Cardiac muscle cell (in vitro differentiated cells and primary cell): Measurements from ENCODE around the gene MRPS27. TPM values are rescaled to one million over a fixed set of nuclear protein-coding genes. Genes with fewer than 3 reads are reported as not detected.

Source experiments
- DNase-seq, 2 donors: peaks; one replicate each; pipeline versions ENCODE4 v3.0.0 to v3.0.0-alpha.2; 2010 to 2017; ENCODE audit warnings: low read depth in 1 of 2, low spot score in 1 of 2
- H3K27ac ChIP-seq: fragments of 200-600 bp; sonication (generic); 2 replicates; pipeline ENCODE4 v1.5.1; 2016
- H3K27me3 ChIP-seq: fragments of 200-600 bp; sonication (generic); 2 replicates; pipeline ENCODE4 v1.6.0; 2016; ENCODE audit warnings: control low read depth
- H3K36me3 ChIP-seq: fragments of 200-600 bp; sonication (generic); 2 replicates; pipeline ENCODE4 v1.5.1; 2016; ENCODE audit warnings: control low read depth
- H3K4me1 ChIP-seq: fragments of 200-600 bp; sonication (generic); 2 replicates; pipeline ENCODE4 v1.8.1; 2017; ENCODE audit warnings: low read depth, mild to moderate bottlenecking, mixed run types
- H3K4me3 ChIP-seq: fragments of 200-600 bp; sonication (generic); 2 replicates; pipeline ENCODE4 v1.5.1; 2016; ENCODE audit warnings: mild to moderate bottlenecking
- H3K9me3 ChIP-seq: fragments of 200-600 bp; sonication (generic); 2 replicates; pipeline ENCODE4 v1.5.1; 2017; ENCODE audit warnings: low read depth, mild to moderate bottlenecking, control low read depth
- polyA plus RNA-seq: library from polyadenylated mRNA; unstranded; fragments of >200 nt; fragmentation: Nextera tagmentation; extraction: Ambion mirVana; gene quantifications from 2 replicates; pipeline ENCODE4 v1.2.1, GENCODE V29; 2016
- total RNA-seq: library from RNA; depleted of rRNA; stranded (reverse); fragments of >200 nt; gene quantifications from 2 replicates; pipeline ENCODE4 v1.2.3, GENCODE V29; 2016
- TF ChIP-seq, protein P1 (sequence below): IDR thresholded peaks from 2 replicates; pipeline ENCODE4 v1.5.1; 2012; ENCODE audit warnings: low read depth, mild to moderate bottlenecking, low read length

Gene MRPS27
- total and polyA plus RNA-seq, 2 experiments from 2014 or later = 58.1 to 64.1 TPM

DNA sequence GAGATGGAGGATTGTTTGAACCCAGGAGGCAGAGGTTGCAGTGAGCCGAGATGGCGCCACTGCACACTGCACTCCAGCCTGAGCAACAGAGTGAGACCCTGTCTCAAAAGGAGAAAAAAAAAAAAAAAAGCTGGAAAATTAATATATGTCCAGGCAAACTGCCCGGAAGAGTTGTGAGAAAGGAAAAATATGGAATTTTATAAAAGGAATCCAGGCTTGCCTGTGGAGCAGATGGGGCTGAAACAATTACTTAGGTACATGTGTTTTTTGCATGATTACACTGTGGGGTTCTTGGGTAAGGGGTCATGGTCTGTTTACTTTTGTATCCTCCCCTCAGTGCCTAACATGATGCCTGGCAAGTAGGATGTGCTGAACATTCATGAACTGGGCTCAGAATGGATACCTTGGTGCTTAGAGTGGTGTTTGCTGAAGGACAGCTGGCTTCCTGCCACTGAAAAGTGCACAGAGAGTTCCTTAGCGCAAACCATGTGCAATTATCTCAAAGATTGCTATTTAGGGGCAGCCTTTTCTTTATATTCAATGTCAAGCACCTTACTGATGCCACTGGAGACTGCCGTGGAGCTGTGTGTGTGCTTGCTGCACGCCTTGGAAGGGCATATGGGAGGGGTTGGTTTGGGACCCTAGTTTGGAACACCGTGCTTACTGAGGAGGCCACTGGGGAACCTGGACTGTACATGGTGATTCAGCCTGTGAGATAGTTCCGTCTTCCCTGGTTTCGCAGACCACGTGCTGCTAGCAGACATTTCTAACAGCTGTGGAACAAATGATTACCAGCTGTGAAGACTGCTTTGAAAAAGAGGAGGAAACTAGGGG lies 134.3 kb downstream of the MRPS27 start:
- H3K4me1 ChIP-seq = no peaks in the 10 kb centered on the region
- H3K36me3 ChIP-seq = no peaks in the 10 kb centered on the region
- no peaks in the 10 kb centered on the region for H3K27me3 ChIP-seq
- H3K9me3 ChIP-seq = no peaks in the 10 kb centered on the region
- no peak overlapping the region for H3K27ac ChIP-seq
- TF ChIP-seq, protein P1, sequence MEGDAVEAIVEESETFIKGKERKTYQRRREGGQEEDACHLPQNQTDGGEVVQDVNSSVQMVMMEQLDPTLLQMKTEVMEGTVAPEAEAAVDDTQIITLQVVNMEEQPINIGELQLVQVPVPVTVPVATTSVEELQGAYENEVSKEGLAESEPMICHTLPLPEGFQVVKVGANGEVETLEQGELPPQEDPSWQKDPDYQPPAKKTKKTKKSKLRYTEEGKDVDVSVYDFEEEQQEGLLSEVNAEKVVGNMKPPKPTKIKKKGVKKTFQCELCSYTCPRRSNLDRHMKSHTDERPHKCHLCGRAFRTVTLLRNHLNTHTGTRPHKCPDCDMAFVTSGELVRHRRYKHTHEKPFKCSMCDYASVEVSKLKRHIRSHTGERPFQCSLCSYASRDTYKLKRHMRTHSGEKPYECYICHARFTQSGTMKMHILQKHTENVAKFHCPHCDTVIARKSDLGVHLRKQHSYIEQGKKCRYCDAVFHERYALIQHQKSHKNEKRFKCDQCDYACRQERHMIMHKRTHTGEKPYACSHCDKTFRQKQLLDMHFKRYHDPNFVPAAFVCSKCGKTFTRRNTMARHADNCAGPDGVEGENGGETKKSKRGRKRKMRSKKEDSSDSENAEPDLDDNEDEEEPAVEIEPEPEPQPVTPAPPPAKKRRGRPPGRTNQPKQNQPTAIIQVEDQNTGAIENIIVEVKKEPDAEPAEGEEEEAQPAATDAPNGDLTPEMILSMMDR = no peak
- DNase-seq = peak in 1 of 2 donors; percentile 30
- H3K4me3 ChIP-seq = no peak overlapping the region

DNA sequence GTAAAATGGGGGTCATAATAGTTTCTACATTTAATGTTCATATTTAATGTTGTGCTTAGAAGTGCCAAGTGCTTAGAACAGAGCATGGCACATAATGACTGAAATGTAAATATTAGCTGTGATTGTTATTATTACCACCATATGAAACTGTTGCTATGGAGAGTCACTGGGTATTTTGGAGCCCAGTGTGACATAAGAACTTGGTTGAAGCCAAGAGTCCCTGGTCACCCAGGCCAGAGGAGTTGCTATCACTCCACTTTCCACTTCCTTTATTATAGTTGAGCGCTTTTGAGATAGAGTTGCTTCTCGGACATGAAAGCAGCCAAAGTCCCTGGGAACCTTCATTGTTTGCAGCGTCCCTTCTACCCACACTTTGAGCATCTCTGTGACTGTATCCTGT lies 135.6 kb downstream of the MRPS27 start:
- TF ChIP-seq, protein P1 = no peak
- Histone ChIP-seq H3K27ac (no peak overlapping the region), H3K4me3 (no peak overlapping the region), H3K9me3 (no peaks in the 10 kb centered on the region), H3K27me3 (no peaks in the 10 kb centered on the region), H3K36me3 (no peaks in the 10 kb centered on the region), H3K4me1 (no peaks in the 10 kb centered on the region)
- no peak for DNase-seq

DNA sequence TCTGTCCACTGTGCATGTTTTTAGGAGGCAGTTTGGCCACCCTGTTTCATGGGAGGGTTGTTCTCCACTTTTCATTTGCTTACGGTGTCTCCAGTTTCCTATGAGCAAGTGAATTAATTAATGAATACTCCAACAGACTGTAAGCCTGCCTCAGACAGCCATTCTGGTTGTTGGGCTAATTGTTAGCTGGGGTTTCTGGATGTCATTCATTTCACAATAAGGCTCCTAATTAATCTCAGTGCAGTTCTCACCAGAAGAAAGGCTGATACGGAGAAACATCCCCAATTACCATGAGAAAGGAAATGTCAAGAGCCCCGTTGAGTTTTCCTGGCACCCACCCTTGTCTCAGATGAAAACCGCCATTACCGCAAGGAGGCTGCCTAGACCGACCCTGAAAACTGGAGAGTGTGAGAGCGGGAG lies 136.9 kb downstream of the MRPS27 start:
- no peaks in the 10 kb centered on the region for H3K4me1 ChIP-seq
- DNase-seq = no peak
- no peaks in the 10 kb centered on the region for H3K27me3 ChIP-seq
- no peaks in the 10 kb centered on the region for H3K9me3 ChIP-seq
- H3K36me3 ChIP-seq = no peaks in the 10 kb centered on the region
- TF ChIP-seq, protein P1 = no peak
- no peak overlapping the region for H3K4me3 ChIP-seq
- H3K27ac ChIP-seq = no peak overlapping the region

DNA sequence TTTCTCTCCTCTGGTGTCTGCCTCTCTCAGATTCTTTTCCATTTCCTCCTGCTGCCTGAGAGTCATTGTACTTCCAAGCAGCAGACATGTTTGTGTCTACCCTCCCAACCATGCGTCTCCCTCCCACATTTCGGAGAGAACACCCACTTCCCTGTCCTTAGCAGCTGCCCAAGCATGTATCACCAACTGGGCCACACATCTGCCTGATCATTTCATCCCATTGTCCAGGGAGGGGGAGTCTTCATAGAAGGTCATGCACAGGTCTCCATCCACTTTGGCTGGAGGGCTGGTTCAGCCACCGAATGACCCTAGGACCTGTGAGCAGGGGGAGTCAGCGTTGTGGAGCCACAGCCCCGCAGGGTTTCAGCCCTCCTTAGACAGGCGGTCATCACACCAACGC lies 137.4 kb downstream of the MRPS27 start:
- TF ChIP-seq, protein P1 = no peak
- no peak for DNase-seq
- Histone ChIP-seq H3K4me3 (no peak overlapping the region), H3K36me3 (no peaks in the 10 kb centered on the region), H3K27ac (no peak overlapping the region), H3K27me3 (no peaks in the 10 kb centered on the region), H3K9me3 (no peaks in the 10 kb centered on the region), H3K4me1 (no peaks in the 10 kb centered on the region)

DNA sequence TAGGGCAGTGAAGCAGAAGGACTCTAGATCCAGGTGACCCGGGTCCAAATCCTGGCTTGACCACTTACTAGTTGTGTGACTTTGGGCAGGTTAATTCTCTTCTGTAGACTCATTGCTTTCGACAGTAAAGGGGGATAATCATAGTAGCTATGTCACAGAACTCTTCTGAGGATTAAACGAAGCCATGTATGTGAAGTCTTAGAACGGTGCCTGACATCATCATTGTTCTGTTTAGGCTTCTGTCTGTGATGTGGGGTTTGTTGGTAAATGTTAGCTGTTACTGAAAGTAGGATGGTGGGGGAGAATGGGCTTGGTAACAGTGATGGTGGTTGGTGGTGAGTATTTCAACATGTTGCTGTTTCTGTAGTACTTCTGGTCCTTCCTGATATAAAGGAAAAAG lies 139.1 kb downstream of the MRPS27 start:
- Histone ChIP-seq H3K27ac (no peak overlapping the region), H3K4me1 (no peaks in the 10 kb centered on the region), H3K4me3 (no peak overlapping the region), H3K36me3 (no peaks in the 10 kb centered on the region), H3K27me3 (no peaks in the 10 kb centered on the region), H3K9me3 (no peaks in the 10 kb centered on the region)
- no peak for DNase-seq
- TF ChIP-seq, protein P1 = no peak
